ENCODE results near the gene GREB1.

Gene GREB1

DNA sequence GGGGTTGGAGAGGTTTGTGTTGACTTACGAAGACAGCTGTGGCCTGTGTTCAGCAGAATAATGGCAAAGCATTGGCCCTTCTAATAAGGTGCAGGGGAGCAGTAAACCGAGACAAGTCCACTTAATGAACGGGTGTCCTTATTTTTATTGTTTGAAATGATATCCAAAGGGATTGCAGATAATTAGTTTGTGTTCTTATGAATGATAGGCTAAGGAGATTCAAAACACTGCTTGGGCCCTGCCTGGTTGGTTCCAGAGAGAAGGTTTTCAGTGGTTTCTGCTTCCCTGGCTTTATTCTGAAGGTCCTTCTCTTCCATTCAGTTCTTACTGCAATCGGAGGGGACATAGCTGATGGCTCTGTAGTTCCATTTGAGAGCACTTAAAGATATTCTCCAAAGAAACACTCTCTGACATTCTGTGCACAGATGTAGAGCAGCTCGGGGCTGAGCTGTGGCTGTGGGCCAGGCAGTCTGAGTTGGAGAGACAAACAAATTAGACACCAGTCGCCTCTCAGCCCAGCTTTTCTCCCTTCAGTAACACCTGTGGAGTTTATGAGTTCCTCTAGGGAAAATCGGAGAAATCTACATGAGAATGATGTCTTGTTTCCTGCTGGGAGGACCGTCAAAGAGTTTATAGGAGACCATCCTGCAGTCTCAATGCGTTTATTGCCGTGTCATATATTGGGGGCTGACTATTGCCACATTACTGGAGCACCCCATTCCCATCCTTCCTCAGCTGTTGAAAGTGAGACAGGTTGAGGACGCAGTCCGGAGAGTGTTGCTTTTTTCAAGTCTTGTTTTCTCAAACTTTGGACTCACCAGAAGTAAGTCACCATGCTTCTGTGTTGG, 6.5 kb downstream of the GREB1 start:
- no peak for DNase-seq (ENCODE audit: low read depth)

DNA sequence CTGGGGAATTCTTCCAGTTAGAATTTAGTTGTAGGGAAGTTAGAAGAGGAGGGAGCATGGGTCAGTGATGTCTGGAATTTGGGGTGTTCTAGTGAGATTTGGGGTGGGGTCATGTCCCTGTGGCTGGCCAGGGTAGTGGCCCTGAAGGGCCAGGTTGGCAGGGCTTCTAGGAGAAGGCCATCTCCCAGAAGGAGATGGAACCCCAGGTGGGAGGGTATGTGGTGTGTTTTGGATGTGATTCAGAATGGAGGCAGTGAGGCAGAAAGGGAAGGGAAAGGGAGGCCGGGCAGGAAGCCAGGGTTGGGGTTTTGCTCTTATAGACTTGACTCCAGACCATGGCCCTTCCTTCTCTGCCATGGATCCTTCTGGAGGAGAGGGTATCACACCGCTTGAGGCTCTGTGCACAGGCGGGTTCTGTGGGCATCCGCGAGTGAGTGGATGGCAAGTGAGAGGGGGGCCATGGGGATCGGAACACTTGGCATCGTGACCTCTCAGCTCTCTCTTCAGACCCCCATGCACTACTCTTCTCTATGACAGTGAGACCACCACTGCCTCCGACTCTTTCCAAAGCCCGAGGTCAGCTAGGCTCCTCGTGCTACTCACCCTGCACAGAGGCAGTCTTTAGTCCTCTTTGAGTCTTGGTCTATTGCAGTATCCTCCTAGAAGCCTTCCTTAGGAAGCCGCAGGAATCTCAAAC, 7.3 kb downstream of the GREB1 start:
- no peak for DNase-seq (ENCODE audit: low read depth)

DNA sequence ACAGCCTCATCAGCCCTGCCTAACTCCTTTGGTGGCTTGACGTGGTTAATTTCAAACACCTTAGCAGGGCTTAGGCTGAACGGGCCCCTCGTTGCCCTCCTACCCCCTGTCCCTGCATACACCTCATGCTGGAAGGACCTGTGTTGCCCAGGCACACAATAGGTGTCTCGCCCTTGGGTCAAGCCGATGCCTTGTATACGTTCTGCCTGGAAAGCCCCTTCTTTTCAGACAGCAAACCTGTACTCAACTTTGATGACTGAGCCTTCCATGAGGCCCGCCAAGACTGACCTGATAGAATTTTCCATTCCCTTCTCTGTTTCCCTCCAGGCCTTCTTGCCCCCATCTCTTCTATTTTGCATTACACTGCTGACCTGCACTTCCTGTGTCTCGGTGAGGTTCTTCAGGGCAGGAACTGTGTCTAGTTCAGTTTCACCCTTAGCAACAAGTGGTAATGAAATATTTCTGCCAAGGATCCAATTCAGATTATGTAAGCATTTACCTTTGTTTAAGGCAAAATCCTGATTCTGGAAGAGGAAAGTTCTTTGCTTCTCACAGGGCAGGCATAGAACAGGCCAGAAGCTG, 7.9 kb downstream of the GREB1 start:
- no peak for DNase-seq (ENCODE audit: low read depth)

DNA sequence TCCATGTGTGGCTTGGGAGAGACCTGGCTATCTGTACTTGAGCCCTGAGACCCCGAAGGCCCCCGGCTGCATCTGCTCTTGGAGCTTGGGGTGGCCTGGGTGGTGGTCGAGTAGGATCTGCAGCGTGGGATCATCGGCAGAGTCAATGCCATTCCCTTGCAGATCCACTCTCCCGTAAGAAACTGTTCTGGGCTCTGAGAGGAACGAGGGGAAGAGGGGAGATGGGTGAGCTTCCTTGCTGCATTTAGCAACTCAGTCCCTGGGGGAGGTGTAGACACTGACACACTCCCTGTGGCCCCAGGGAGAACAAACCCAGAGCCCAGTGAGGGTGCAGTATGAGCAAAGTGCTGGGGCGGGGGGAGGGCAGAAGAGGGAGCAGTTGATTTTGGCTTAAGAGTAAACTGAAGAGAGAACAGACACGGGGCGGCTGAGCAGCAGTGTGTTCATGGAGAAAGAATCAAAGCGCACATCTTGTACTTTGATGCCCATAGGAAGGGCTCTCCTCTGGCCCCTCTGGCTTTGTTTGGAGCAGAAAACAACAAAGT, 8.5 kb downstream of the GREB1 start:
- no peak for DNase-seq (ENCODE audit: low read depth)

DNA sequence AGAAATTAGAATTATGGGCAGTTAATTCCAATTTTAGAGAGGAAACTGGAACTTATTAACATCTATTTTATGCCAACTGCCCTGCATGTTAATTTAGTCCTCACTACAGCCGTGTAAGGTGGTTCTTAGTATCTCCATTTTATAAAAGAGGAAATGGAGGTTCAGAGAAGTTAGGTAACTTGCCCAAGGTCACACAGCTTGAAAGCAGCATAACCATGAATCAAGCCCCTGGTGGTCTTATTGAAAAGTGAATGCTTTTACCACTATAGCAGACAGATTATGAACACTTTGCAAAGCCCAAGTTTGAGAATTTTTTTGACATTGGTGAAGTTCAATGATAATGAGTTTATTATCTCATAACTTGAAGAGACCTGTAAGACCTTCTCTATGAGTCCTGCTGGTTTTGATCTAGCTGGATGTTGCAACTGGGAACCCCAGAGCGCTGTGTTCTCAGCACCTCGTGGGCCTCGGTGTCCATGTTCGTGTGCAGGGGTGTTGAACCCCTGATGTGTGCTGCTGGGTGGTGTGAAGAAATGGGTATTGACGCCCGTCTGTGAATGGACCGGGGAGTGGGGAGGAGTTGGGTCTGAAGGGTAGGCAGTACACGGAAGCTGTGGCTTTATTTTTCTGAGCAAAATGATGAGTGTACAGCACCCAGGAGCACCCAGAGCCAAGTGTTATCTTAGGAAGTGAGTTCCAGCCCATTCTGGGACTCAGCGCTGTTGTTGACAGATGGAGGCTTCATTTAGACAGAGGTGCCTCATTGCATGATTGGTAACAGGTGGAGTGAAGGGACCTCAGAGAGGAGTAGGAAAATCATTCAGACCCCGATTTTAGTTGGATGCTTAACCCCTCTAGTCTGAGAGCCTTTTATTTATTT, 9.7 kb downstream of the GREB1 start:
- no peak for DNase-seq (ENCODE audit: low read depth)

- no peak for DNase-seq (ENCODE audit: low read depth)
Observed at GRCh38 chr2:11546072-11546471, 12.2 kb downstream of the GREB1 start.

DNA sequence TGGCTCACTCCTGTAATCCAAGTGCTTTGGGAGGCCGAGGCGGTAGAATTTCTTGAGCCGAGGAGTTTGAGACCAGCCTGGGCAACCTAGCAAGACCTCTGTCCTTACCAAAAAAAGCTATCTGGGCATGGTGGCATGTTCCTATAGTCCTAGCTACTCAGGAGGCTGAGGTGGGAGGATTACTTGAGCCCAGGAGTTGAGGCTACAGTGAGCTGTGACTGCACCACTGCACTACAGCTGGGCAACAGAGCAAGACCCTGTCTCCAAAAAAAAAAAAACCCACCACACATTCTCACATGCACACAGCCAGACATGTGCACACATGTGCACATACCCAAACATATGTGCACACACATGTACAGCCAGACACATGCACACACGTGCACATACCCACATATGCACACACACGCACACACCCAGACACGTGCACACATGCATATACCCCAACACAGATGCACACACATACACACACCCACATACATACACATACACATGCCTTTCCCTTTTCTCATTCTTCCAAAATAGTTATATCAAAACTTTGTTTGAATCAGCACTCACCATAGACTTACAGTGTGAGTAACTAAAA, 14.2 kb downstream of the GREB1 start:
- no peak for DNase-seq (ENCODE audit: low read depth)

DNA sequence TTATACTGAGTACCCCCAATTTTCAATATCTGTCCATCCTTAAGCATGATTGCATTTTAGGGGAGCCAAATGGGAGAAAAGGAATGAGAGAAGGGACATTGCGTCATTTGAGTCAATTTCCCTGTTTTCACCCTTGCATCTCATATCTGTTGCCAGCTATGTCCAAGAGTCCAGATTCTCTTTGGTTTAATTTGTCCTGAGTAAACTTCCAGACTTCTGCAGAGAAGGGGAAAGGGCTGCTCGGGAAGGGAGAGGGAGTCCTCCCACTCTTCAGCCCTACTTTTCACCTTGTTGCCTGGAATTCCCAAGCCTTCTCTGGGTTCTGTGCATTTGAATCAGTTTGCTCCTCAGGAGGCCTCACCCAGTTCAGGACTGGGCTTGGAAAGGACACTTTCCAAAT, 16.5 kb downstream of the GREB1 start:
- DNase-seq (ENCODE audit: low read depth) = no peak

DNA sequence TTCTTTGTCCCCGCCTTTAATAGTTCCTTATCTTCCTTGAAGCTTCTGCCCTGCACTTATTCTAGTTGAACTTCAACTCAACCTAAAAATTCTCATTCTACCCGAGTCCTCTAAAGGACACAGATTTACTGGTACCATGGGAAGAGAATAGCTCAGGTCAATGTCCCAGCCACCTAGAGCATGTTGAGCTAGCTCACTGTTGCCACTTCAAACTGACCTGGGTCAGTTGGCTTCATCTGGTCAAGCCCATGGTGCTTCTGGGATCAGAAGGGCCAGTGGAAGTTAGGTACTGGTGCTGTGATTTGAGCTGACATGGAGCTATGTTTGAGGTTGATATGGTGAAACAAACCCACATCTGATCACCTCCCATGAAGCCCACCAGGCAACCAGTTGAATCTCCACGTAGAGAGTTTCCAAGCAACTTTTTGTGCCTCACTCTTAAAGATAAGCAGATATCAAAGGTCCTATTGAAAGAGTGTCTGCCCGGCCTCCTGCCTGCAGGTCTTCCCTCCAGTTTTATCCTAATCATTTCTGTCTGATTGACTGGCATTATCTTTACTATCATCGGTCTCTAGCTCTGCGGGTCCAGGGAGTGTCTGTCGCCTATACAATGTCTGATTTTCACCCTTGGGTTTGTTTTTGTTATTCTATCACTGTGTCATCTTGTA, 17.2 kb downstream of the GREB1 start:
- no peak for DNase-seq (ENCODE audit: low read depth)

DNA sequence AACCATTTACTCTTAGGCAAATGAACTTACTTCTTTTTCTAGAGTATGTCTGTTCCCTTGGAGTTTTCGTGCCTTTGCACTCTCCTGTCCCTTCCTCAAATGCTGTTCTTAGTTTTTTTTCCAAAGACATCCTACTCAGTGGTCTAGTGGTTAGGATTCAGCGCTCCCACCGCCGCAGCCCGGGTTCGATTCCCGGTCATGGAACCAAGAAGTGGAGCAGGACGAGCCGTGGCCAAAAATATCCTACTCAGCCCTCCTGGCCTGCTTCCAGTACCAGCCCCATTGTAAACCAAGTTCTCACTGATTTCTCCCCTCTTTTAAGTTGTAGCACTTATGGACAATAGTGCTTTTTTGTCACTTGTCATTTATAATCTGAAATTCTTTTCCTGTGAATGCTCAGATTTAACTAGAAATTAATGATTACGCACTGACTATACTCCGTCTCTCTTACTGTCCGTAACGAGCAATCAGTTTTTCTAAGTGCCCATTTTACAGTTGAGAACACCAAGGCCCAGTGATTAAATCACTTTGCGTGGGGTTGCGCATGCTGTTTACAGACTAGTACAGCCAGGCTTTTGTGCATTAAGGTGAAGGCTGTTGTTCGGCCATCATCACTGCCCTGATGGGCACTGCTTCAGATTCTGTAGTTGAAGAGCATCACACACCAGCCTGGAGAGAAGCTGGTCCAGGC, 17.9 kb downstream of the GREB1 start:
- DNase-seq (ENCODE audit: low read depth) = no peak

- no peak for DNase-seq (ENCODE audit: low read depth)
Observed at GRCh38 chr2:11552260-11552638, 18.4 kb downstream of the GREB1 start.

DNA sequence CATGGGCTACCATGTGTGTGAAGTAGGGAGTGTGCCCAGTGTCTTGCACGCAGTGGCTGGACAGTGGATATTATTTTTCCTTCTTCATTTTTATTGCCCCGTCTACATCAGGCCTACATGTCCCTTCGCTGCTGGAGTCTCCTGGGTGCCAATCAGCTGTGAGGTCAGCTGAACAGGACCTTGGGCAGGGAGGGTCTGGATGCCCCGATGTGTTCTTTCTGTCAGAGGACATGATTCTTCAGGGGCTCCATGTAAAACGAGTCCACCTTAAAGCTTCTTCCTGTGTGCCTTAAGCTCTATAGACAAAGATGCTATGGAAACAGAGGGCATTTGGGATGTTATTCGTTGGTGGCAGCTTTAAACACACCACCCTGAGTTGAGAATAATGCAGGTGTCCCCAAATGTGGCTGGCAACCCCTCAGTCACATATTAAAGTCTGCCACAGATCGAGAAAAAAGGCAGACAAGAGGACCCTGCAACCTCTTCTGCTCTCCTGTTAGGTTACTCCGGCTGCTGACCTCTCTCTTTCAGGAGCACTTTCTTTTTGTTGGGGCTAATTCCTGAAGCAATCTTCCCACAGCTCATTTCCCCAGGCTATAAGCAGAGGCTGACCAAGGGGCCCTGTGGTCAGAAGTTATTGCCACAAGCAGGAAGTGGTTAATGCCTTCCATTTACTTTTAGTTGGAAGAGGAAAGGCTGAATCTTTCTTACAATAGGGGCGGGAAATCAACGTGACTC, 20.0 kb downstream of the GREB1 start:
- DNase-seq (ENCODE audit: low read depth) = peak; percentile 63

DNA sequence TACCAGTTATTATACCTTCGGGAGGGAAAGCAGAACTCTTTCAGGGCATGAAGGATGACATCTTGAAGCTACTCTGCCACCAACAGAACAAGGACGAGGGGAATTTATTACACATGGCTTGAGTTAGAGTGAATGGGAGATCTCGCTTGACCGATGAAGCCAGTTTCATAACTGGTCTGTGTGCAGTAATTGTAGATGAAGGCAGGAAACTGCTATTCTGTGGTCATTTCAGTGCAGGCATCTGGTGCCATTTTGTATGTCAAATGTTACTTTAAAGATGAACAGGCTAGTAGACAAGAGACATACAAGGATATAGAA, 20.5 kb downstream of the GREB1 start:
- no peak for DNase-seq (ENCODE audit: low read depth)

DNA sequence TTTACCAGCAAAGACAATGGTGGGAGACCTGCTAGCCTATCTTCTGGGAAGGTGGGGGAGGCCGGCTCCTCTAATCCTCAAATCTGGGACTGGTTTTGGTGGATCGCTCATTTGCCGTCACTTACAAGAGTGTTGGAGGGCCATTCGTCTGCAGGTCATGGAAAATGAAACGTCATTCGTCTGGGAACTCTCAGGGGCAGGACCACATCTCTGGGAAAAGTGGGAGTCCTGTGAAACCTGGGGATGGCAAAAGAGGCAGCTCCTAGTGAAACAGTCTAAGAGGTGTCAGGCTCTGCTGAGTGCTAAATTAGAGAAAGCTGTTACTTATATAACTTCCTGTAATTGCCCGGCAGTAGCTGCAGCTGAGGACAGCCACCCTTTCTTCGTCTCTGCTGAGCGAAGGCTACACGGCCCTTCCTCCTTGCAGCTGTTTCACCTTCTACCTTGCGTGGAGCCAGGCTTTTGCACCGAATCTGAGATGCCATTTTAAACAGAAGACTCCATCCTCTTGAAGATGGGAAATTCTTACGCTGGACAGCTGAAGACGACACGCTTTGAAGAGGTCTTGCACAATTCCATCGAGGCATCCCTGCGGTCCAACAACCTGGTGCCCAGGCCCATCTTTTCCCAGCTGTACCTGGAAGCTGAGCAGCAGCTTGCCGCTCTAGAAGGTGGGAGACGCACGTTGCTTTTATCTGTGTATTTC, 22.4 kb downstream of the GREB1 start:
- no peak for DNase-seq (ENCODE audit: low read depth)

DNA sequence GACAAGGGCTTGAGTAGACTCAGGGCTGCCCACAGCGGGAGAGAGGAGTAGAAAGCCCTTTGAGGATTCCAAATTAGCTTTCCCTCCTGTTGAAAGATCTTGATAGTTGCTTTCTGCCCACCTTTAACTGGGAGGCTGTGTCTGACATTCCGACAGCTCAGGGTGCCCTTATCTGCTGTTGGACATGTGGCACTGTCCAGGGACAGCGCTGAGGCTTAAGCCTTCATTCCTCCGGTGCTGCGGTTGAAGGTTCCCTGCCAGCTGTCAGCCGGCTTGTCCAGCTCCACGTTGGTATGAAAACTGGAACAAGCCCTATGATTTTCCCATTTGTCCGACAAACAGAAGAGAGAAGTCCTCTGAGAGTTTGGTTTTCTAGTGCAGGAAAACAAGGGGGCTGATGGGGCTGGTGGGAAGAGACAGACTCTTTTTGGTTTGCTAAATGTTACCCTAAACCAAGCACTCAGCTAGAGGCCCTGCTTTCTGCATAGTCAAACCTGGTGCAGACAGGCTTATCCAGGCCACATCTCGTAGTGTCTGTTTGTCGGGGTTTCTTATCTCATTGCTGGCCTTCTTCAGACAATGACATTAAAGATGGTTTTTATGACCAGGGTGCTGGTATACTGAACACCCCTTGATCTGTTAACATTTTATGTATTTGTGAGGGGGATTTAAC, 24.5 kb downstream of the GREB1 start:
- peak; percentile 27 for DNase-seq (ENCODE audit: low read depth)

DNA sequence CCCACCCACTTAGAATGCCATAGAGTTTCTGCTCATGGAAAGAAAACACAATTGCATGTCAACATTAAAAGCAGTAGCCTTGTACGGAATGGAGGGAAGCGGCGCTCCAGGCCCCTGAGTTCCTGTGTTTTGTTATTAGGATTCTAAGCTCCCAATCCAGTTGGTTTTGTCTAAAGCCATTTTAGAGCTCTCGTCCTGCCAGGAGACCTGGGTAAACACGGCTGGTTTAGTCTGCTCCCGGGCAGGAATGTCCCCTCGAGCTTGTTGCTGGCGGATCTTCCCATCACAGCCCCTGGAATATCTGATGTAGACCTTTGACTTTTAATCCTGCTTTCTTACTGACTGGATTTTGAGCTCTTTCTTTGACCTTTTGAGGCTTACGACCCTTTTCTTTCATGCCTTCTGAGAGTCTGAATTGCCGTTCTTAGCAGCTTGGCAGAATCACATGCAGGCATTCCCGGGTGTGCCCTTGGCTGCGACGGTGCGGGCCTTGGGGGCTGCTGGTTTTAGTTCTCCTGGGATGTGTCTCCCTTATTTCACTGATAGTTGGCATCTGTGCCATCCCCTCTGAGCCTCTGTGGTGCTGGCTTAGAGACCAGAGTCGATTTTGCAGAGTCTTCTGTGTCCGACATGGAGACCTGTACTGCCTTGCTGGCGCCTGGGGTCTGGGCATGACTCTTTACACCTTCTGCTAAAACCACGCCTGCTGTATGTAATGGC, 25.4 kb downstream of the GREB1 start:
- no peak for DNase-seq (ENCODE audit: low read depth)

DNA sequence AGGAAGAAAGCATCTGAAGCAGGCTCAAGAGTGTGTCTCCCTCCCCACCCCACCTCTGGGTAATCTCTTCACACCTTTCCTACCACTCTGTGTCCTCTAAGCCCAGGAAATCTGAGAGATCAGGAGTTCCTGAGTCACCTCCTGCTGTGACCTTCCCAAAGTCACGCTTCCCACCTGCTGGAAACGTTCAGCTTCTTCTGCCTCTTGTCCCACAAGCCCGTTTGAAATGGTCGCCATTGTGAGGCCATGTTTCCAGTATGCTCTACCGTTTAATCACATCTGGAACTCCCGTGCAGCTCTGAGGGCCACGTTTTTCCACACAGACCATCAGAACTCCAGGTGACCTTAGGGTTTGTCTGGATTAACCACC, 25.9 kb downstream of the GREB1 start:
- no peak for DNase-seq (ENCODE audit: low read depth)

- no peak for DNase-seq (ENCODE audit: low read depth)
Observed at GRCh38 chr2:11560806-11561205, 27.0 kb downstream of the GREB1 start.

Data from amniotic epithelial cell (primary cell).